Breast epithelium (tissue), 3 donors: ENCODE data around the gene SLC2A13.

ENCODE experiments used
- CTCF ChIP-seq, 3 donors: fragments of 450-650 bp; IDR thresholded peaks; one replicate each; pipeline ENCODE4 v1.5.1; 2016 to 2017; ENCODE audit warnings: antibody characterized with exemption in 3 of 3, mild to moderate bottlenecking in 3 of 3, moderate library complexity in 3 of 3
- POLR2A ChIP-seq: fragments of 450-650 bp; IDR thresholded peaks from one replicate; pipeline ENCODE4 v1.6.1; 2016; ENCODE audit warnings: antibody characterized with exemption, mild to moderate bottlenecking, moderate library complexity
- POLR2AphosphoS5 ChIP-seq, 3 donors: sonication (generic); formaldehyde crosslinking; IDR thresholded peaks; one replicate each; pipeline ENCODE4 v1.6.1; 2017; ENCODE audit warnings: antibody characterized with exemption in 3 of 3

- TF ChIP-seq CTCF (IDR thresholded peaks at IDR 0.05) (no peak), POLR2A (no peak), POLR2AphosphoS5 (IDR thresholded peaks at IDR 0.05) (no peak)
These were observed 252.9 kb downstream of the SLC2A13 start for GRCh38 chr12:39853003-39853402.
